H9 (cell line): ENCODE data around the gene CATSPERZ. TPM values are rescaled to one million over a fixed set of nuclear protein-coding genes. Genes with fewer than 3 reads are reported as not detected.

ENCODE experiments used
- DNase-seq: peaks from one replicate; pipeline ENCODE4 v3.0.0-alpha.2; 2017
- H2AFZ ChIP-seq: one replicate; pipeline ENCODE4 v1.6.1; 2013; ENCODE audit warnings: mild to moderate bottlenecking, low read length, control low read depth, moderate library complexity
- H2AK5ac ChIP-seq: 2 replicates; pipeline ENCODE4 v1.6.1; 2013; ENCODE audit warnings: low read length, control low read depth, mixed read lengths; ENCODE audit not compliant: insufficient read length
- H2BK120ac ChIP-seq: one replicate; pipeline ENCODE4 v1.6.1; 2013; ENCODE audit warnings: low read depth, mild to moderate bottlenecking, low read length, control low read depth, inconsistent platforms; ENCODE audit not compliant: poor library complexity, severe bottlenecking
- H2BK12ac ChIP-seq: 2 replicates; pipeline ENCODE4 v1.6.1; 2013; ENCODE audit warnings: low read length, control low read depth, mixed read lengths, low read depth; ENCODE audit not compliant: insufficient read length
- H2BK15ac ChIP-seq: 2 replicates; pipeline ENCODE4 v1.6.1; 2013; ENCODE audit warnings: low read depth, low read length, control low read depth
- H2BK20ac ChIP-seq: one replicate; pipeline ENCODE4 v1.6.1; 2013; ENCODE audit warnings: low read depth, mild to moderate bottlenecking, low read length, control low read depth, inconsistent platforms; ENCODE audit not compliant: poor library complexity, severe bottlenecking
- H2BK5ac ChIP-seq: 2 replicates; pipeline ENCODE4 v1.6.1; 2013; ENCODE audit warnings: low read length, control low read depth, mixed read lengths; ENCODE audit not compliant: insufficient read length
- H3K14ac ChIP-seq: 2 replicates; pipeline ENCODE4 v1.6.1; 2013; ENCODE audit warnings: low read length, control low read depth; ENCODE audit not compliant: insufficient read depth
- H3K18ac ChIP-seq: 2 replicates; pipeline ENCODE4 v1.6.1; 2013; ENCODE audit warnings: low read depth, mild to moderate bottlenecking, mixed read lengths, low read length, control low read depth; ENCODE audit not compliant: insufficient read length
- H3K23ac ChIP-seq: 2 replicates; pipeline ENCODE4 v1.6.1; 2013; ENCODE audit warnings: low read length, control low read depth, mixed read lengths, low read depth; ENCODE audit not compliant: insufficient read length
- H3K23me2 ChIP-seq: 2 replicates; pipeline ENCODE4 v1.6.1; 2013; ENCODE audit warnings: low read depth, mild to moderate bottlenecking, mixed read lengths, low read length, control low read depth; ENCODE audit not compliant: insufficient read length, poor library complexity, severe bottlenecking
- H3K27ac ChIP-seq: 2 replicates; pipeline ENCODE4 v1.5.1; 2013; ENCODE audit warnings: low read length, control low read depth, mixed read lengths, low read depth; ENCODE audit not compliant: insufficient read length
- H3K27me3 ChIP-seq: 2 replicates; pipeline ENCODE4 v1.6.1; 2013; ENCODE audit warnings: low read length, control low read depth, inconsistent platforms; ENCODE audit not compliant: insufficient read depth
- H3K4ac ChIP-seq: 2 replicates; pipeline ENCODE4 v1.6.1; 2013; ENCODE audit warnings: low read depth, mild to moderate bottlenecking, control low read depth, inconsistent platforms, low read length, moderate library complexity
- H3K4me1 ChIP-seq: 2 replicates; pipeline ENCODE4 v1.6.1; 2013; ENCODE audit warnings: low read length, control low read depth, inconsistent platforms; ENCODE audit not compliant: insufficient read depth
- H3K4me2 ChIP-seq: 2 replicates; pipeline ENCODE4 v1.6.1; 2013; ENCODE audit warnings: low read length, control low read depth, mixed read lengths; ENCODE audit not compliant: insufficient read length, insufficient read depth
- H3K56ac ChIP-seq: 2 replicates; pipeline ENCODE4 v1.6.1; 2013; ENCODE audit warnings: low read depth, mild to moderate bottlenecking, mixed read lengths, low read length, control low read depth; ENCODE audit not compliant: insufficient read length
- H3K79me1 ChIP-seq: 2 replicates; pipeline ENCODE4 v1.6.1; 2013; ENCODE audit warnings: low read depth, mild to moderate bottlenecking, moderate library complexity, low read length, control low read depth, inconsistent platforms; ENCODE audit not compliant: insufficient read depth, poor library complexity, severe bottlenecking
- H3K79me2 ChIP-seq: 2 replicates; pipeline ENCODE4 v1.6.1; 2013; ENCODE audit warnings: low read length, control low read depth, inconsistent platforms; ENCODE audit not compliant: insufficient read depth
- H3K9ac ChIP-seq: 2 replicates; pipeline ENCODE4 v1.6.1; 2013; ENCODE audit warnings: low read length, control low read depth, mixed read lengths; ENCODE audit not compliant: insufficient read length; ENCODE audit errors: extremely low read depth
- H3K9me3 ChIP-seq: one replicate; pipeline ENCODE4 v1.6.1; 2013; ENCODE audit warnings: low read depth, low read length, inconsistent platforms; ENCODE audit not compliant: control insufficient read depth
- H3T11ph ChIP-seq: one replicate; pipeline ENCODE4 v1.6.1; 2013; ENCODE audit warnings: mild to moderate bottlenecking, low read length, control low read depth, inconsistent platforms
- H4K20me1 ChIP-seq: one replicate; pipeline ENCODE4 v1.6.1; 2013; ENCODE audit not compliant: control insufficient read depth, insufficient read length, insufficient read depth
- H4K5ac ChIP-seq: 2 replicates; pipeline ENCODE4 v1.6.1; 2013; ENCODE audit warnings: low read depth, mild to moderate bottlenecking, mixed read lengths, low read length, control low read depth; ENCODE audit not compliant: insufficient read length
- H4K8ac ChIP-seq: replicated peaks from 2 replicates; pipeline ENCODE4 v1.6.1; 2013; ENCODE audit warnings: low read length, control low read depth, mixed read lengths, low read depth; ENCODE audit not compliant: insufficient read length
- H4K91ac ChIP-seq: 2 replicates; pipeline ENCODE4 v1.6.1; 2013; ENCODE audit warnings: low read depth, mild to moderate bottlenecking, moderate library complexity, mixed read lengths, low read length, control low read depth; ENCODE audit not compliant: insufficient read length
- H3K27ac Mint-ChIP-seq, 3 experiments: 2 replicates in 2 of 3; 3 replicates in 1 of 3; pipeline ENCODE4 v1.8.0; 2020 to 2021; ENCODE audit warnings: mixed read lengths in 3 of 3, mild to moderate bottlenecking in 1 of 3, moderate library complexity in 1 of 3
- H3K27me3 Mint-ChIP-seq: 2 replicates; pipeline ENCODE4 v1.8.0; 2021; ENCODE audit warnings: low read depth, mild to moderate bottlenecking, moderate library complexity, mixed read lengths
- H3K36me3 Mint-ChIP-seq, 3 experiments: 2 replicates in 2 of 3; 3 replicates in 1 of 3; pipeline ENCODE4 v1.8.0; 2020 to 2021; ENCODE audit warnings: low read depth in 3 of 3, mixed read lengths in 3 of 3; ENCODE audit not compliant: insufficient read depth in 1 of 3
- H3K4me1 Mint-ChIP-seq, 2 experiments: 2 replicates each; pipeline ENCODE4 v1.8.0; 2020; ENCODE audit warnings: mixed read lengths in 2 of 2
- H3K4me3 Mint-ChIP-seq, 2 experiments: 2 replicates in 1 of 2; 3 replicates in 1 of 2; pipeline ENCODE4 v1.8.0; 2020 to 2021; ENCODE audit warnings: mild to moderate bottlenecking in 2 of 2, mixed read lengths in 2 of 2, moderate library complexity in 1 of 2
- H3K9me3 Mint-ChIP-seq, 2 experiments: 2 replicates in 1 of 2; 3 replicates in 1 of 2; pipeline ENCODE4 v1.8.0; 2020; ENCODE audit warnings: mild to moderate bottlenecking in 2 of 2, mixed read lengths in 2 of 2, moderate library complexity in 1 of 2
- CTCF ChIP-seq: fragments of 200-600 bp; sonication (generic); conservative IDR thresholded peaks from 3 replicates; pipeline ENCODE4 v1.8.0; 2021; ENCODE audit warnings: antibody characterized with exemption, mild to moderate bottlenecking
- WGBS: extraction: QIAGEN DNeasy Blood & Tissue Kit; methylation state at CpG from one replicate; pipeline ENCODE4 v1.1.7; 2013; ENCODE audit warnings: missing lambda C conversion rate, low lambda C conversion rate, mixed read lengths; ENCODE audit not compliant: insufficient read length; ENCODE audit errors: extremely low coverage; 5-methylcytosine and 5-hydroxymethylcytosine counted together
- total RNA-seq: library from RNA; stranded (reverse); gene quantifications from 2 replicates; pipeline ENCODE4 v1.2.1, GENCODE V29; 2021

The CATSPERZ gene
- total RNA-seq, 1 experiment from 2014 or later = 0.92 TPM

GRCh38 chr11:64313491-64314145 lies 13.5 kb downstream of the CATSPERZ start:
- no peaks in the 10 kb centered on the region for H3K4me1 ChIP-seq
- H2AFZ ChIP-seq = no peak overlapping the region
- H3T11ph ChIP-seq = no peak overlapping the region
- H4K5ac ChIP-seq = no peak overlapping the region
- no peak overlapping the region for H3K4me2 ChIP-seq
- no peaks in the 10 kb centered on the region for H3K79me1 ChIP-seq
- no peaks in the 10 kb centered on the region for H3K27me3 Mint-ChIP-seq
- peaks cover 18 to 41% (median 20%) of the 10 kb centered on the region in 3 experiments; a peak in 6 of 7 replicates for H3K36me3 Mint-ChIP-seq
- no peak overlapping the region for H2BK15ac ChIP-seq
- no CpG with 5 or more reads among the region's 18 CpGs for WGBS
- no peak overlapping the region for H3K27ac ChIP-seq
- H3K79me2 ChIP-seq = peaks cover 4% of the 10 kb centered on the region; the same call in 1 of the 2 replicates
- no peaks in the 10 kb centered on the region for H3K9me3 ChIP-seq
- no peak for DNase-seq
- H3K27ac Mint-ChIP-seq = peak overlapping the region in 1 of 3 experiments; percentile 24; a peak in 2 of 7 replicates
- no peak for TF ChIP-seq CTCF
- H2AK5ac ChIP-seq = no peak overlapping the region
- no peaks in the 10 kb centered on the region for H3K27me3 ChIP-seq
- H3K23me2 ChIP-seq = peaks cover 3% of the 10 kb centered on the region
- no peak overlapping the region for H3K23ac ChIP-seq
- no peak overlapping the region for H2BK5ac ChIP-seq
- H3K4ac ChIP-seq = no peak overlapping the region
- no peak overlapping the region for H3K56ac ChIP-seq
- H3K9me3 Mint-ChIP-seq = no peaks in the 10 kb centered on the region
- peaks cover 7 to 8% of the 10 kb centered on the region in 2 experiments for H3K4me1 Mint-ChIP-seq
- H2BK20ac ChIP-seq = no peak overlapping the region
- H2BK120ac ChIP-seq = no peak overlapping the region
- H4K20me1 ChIP-seq = no peaks in the 10 kb centered on the region
- H3K9ac ChIP-seq = no peak overlapping the region
- H3K18ac ChIP-seq = no peak overlapping the region
- H2BK12ac ChIP-seq = no peak overlapping the region
- H4K91ac ChIP-seq = no peak overlapping the region
- H4K8ac ChIP-seq = no peak overlapping the region
- no peak overlapping the region for H3K14ac ChIP-seq
- no peak overlapping the region for H3K4me3 Mint-ChIP-seq
